OCI-LY7 (cell line): ENCODE data around the gene KCNN1. TPM values are rescaled to one million over a fixed set of nuclear protein-coding genes. Genes with fewer than 3 reads are reported as not detected.
A peak's percentile ranks its signal among the peaks of the same experiment; 100 is the strongest.

Source experiments
- BruUV-seq: library from RNA; stranded (reverse); fragments of 400-500 nt; replicated peaks from 2 replicates; lab custom pipeline; 2021; lab: Mats Ljungman, UMichigan
- CTCF ChIA-PET: fragments of 300-600 bp; sonication (Branson Sonifier 250); formaldehyde crosslinking; loops from one replicate; lab custom pipeline; 2022; ENCODE audit warnings: antibody characterized with exemption; ENCODE audit not compliant: unreplicated experiment; lab: Charles Lee
- POLR2A ChIA-PET: fragments of 300-600 bp; sonication (Branson Sonifier 250); formaldehyde crosslinking; loops from one replicate; lab custom pipeline; 2022; ENCODE audit warnings: antibody characterized with exemption; lab: Charles Lee
- DNase-seq: peaks from one replicate; pipeline ENCODE4 v3.0.0-alpha.2; 2015; ENCODE audit warnings: low spot score
- H2AFZ ChIP-seq: fragments of 200-600 bp; sonication (generic), shearing (Covaris generic); 2 replicates; pipeline ENCODE4 v1.6.1; 2014; ENCODE audit warnings: mild to moderate bottlenecking, antibody characterized with exemption, low read length, moderate library complexity
- H3K27ac ChIP-seq: fragments of 200-600 bp; sonication (generic); 2 replicates; pipeline ENCODE4 v1.5.1; 2014; ENCODE audit warnings: mixed run types, low read depth, mild to moderate bottlenecking, moderate library complexity, low read length, inconsistent platforms; ENCODE audit not compliant: poor library complexity, severe bottlenecking
- H3K36me3 ChIP-seq: fragments of 200-600 bp; sonication (generic); 2 replicates; pipeline ENCODE4 v1.6.1; 2014; ENCODE audit warnings: mild to moderate bottlenecking, antibody characterized with exemption, low read length, moderate library complexity, mixed read lengths; ENCODE audit not compliant: insufficient read depth
- H3K4me1 ChIP-seq: fragments of 200-600 bp; sonication (generic); 2 replicates; pipeline ENCODE4 v1.5.1; 2014; ENCODE audit warnings: mild to moderate bottlenecking, low read length; ENCODE audit not compliant: insufficient read depth, poor library complexity, severe bottlenecking
- H3K4me2 ChIP-seq: fragments of 200-600 bp; sonication (generic); 2 replicates; pipeline ENCODE4 v1.6.1; 2014; ENCODE audit warnings: mild to moderate bottlenecking, low read length
- H3K4me3 ChIP-seq: fragments of 200-600 bp; sonication (generic); 2 replicates; pipeline ENCODE4 v1.5.1; 2014; ENCODE audit warnings: mild to moderate bottlenecking, low read depth, low read length; ENCODE audit not compliant: poor library complexity, severe bottlenecking
- H3K79me2 ChIP-seq: fragments of 200-600 bp; sonication (generic); 2 replicates; pipeline ENCODE4 v1.6.1; 2016; ENCODE audit warnings: low read depth, mild to moderate bottlenecking, low read length, moderate library complexity, mixed read lengths; ENCODE audit not compliant: insufficient read depth
- H3K9me2 ChIP-seq: fragments of 200-600 bp; sonication (generic); 2 replicates; pipeline ENCODE4 v1.6.1; 2016; ENCODE audit warnings: mild to moderate bottlenecking, low read length, mixed read lengths; ENCODE audit not compliant: insufficient read depth
- H3K9me3 ChIP-seq: fragments of 200-600 bp; sonication (generic); 2 replicates; pipeline ENCODE4 v1.6.1; 2014; ENCODE audit warnings: mild to moderate bottlenecking, mixed run types, low read length, mixed read lengths
- H4K20me1 ChIP-seq: fragments of 200-600 bp; sonication (generic); 2 replicates; pipeline ENCODE4 v1.6.1; 2014; ENCODE audit warnings: mild to moderate bottlenecking, antibody characterized with exemption, low read length, moderate library complexity, mixed read lengths; ENCODE audit not compliant: insufficient read depth
- EZH2phosphoT487 ChIP-seq: fragments of 200-600 bp; sonication (generic); IDR thresholded peaks from 2 replicates; pipeline ENCODE4 v1.6.1; 2018; ENCODE audit warnings: low read depth, borderline replicate concordance, mild to moderate bottlenecking, mixed run types, antibody characterized with exemption, low read length, moderate library complexity, mixed read lengths
- intact Hi-C: fragments of 100-400 bp; cut with micrococcal nuclease; formaldehyde crosslinking; loops from one replicate; pipeline ENCODE4 v1.10.0; 2022; ENCODE audit not compliant: unreplicated experiment
- total RNA-seq, 2 experiments: library from RNA; depleted of rRNA in 1 of 2; stranded (reverse); fragments of >200 nt in 1 of 2; shearing (Covaris generic) in 1 of 2; gene quantifications; 2 replicates each; pipeline ENCODE4 v1.2.3, GENCODE V29; 2014 to 2022
- TF ChIP-seq, protein P1 (sequence below): fragments of 200-600 bp; sonication (generic); conservative IDR thresholded peaks from 2 replicates; pipeline ENCODE4 v1.5.1; 2014; ENCODE audit warnings: mild to moderate bottlenecking, antibody characterized with exemption, low read length, moderate library complexity, mixed read lengths

Gene KCNN1
- total RNA-seq, 2 experiments from 2014 or later: 0.57 to 1.1 TPM

GRCh38 chr19:17996826-17997316 lies 30.0 kb downstream of the KCNN1 start:
- Histone ChIP-seq H4K20me1 (no peaks in the 10 kb centered on the region), H3K9me2 (no peaks in the 10 kb centered on the region), H3K27ac (peak overlapping the region; percentile 72), H3K9me3 (no peaks in the 10 kb centered on the region), H3K4me3 (peak overlapping the region; percentile 68), H3K4me2 (peak overlapping the region; percentile 67), H3K79me2 (peaks cover 4% of the 10 kb centered on the region; the same call in 1 of the 2 replicates), H3K4me1 (peaks cover 31% of the 10 kb centered on the region), H2AFZ (no peak overlapping the region), H3K36me3 (no peaks in the 10 kb centered on the region)
- ChIA-PET POLR2A (interaction anchor here (0.6 to 1.8 kb wide), 6 partner anchors 54 to 624 kb away, joined by 3 to 6 read pairs (median 4); no protein-coding TSS in a partner anchor), CTCF (interaction anchor here (0.6 to 3.9 kb wide), 3 partner anchors 59 to 137 kb away, joined by 4 to 32 read pairs (median 4); partner anchors contain the start of gene RPL18A)
- intact Hi-C loops: loop anchor here (1.0 to 5.0 kb wide), 4 partner anchors 51 to 138 kb away; partner anchors contain the start of genes RPL18A and SLC5A5
- no TSS peak for BruUV-seq
- DNase-seq: peak; percentile 84
- no peak for TF ChIP-seq EZH2phosphoT487
- TF ChIP-seq, protein P1, sequence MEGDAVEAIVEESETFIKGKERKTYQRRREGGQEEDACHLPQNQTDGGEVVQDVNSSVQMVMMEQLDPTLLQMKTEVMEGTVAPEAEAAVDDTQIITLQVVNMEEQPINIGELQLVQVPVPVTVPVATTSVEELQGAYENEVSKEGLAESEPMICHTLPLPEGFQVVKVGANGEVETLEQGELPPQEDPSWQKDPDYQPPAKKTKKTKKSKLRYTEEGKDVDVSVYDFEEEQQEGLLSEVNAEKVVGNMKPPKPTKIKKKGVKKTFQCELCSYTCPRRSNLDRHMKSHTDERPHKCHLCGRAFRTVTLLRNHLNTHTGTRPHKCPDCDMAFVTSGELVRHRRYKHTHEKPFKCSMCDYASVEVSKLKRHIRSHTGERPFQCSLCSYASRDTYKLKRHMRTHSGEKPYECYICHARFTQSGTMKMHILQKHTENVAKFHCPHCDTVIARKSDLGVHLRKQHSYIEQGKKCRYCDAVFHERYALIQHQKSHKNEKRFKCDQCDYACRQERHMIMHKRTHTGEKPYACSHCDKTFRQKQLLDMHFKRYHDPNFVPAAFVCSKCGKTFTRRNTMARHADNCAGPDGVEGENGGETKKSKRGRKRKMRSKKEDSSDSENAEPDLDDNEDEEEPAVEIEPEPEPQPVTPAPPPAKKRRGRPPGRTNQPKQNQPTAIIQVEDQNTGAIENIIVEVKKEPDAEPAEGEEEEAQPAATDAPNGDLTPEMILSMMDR: peak; percentile 95

GRCh38 chr19:17997969-17998826 lies 31.3 kb downstream of the KCNN1 start:
- intact Hi-C loops: loop anchor here (1.0 to 5.0 kb wide), 4 partner anchors 52 to 139 kb away; partner anchors contain the start of genes RPL18A and SLC5A5
- no peaks in the 10 kb centered on the region for H3K9me2 ChIP-seq
- no TSS peak for BruUV-seq
- peaks cover 38% of the 10 kb centered on the region for H3K4me1 ChIP-seq
- no peaks in the 10 kb centered on the region for H4K20me1 ChIP-seq
- H2AFZ ChIP-seq: peak overlapping the region; percentile 62
- CTCF ChIA-PET: interaction anchor here (0.6 to 3.9 kb wide), 3 partner anchors 31 to 60 kb away, joined by 3 to 32 read pairs (median 3); partner anchors contain the start of gene KCNN1
- TF ChIP-seq EZH2phosphoT487: no peak
- TF ChIP-seq, protein P1: peak; percentile 85
- no peaks in the 10 kb centered on the region for H3K9me3 ChIP-seq
- H3K36me3 ChIP-seq: no peaks in the 10 kb centered on the region
- H3K4me3 ChIP-seq: peak overlapping the region; percentile 68
- DNase-seq: peak; percentile 82
- peaks cover 10% of the 10 kb centered on the region; the same call in 1 of the 2 replicates for H3K79me2 ChIP-seq
- H3K27ac ChIP-seq: peak overlapping the region; percentile 72
- H3K4me2 ChIP-seq: peak overlapping the region; percentile 67
- POLR2A ChIA-PET: interaction anchor here (0.7 to 1.4 kb wide), 2 partner anchors 59 to 62 kb away, joined by 3 to 6 read pairs; no protein-coding TSS in a partner anchor
